RKO (cell line): ENCODE data around the gene POLR3B.
"Not testable (repeated sequence)": the region's sequence is repeated elsewhere in the genome, so short reads cannot be mapped to it uniquely, and the experiment has no call there.

Source experiments
- DNase-seq: peaks from one replicate; pipeline ENCODE4 v3.0.0-alpha.2; 2016; ENCODE audit warnings: low spot score

POLR3B gene

GRCh38 chr12:106465605-106466004 is 108.1 kb downstream of the POLR3B start:
- DNase-seq, result not testable (repeated sequence)

GRCh38 chr12:106475662-106476061 is 118.1 kb downstream of the POLR3B start:
- not testable (repeated sequence) for DNase-seq

DNA sequence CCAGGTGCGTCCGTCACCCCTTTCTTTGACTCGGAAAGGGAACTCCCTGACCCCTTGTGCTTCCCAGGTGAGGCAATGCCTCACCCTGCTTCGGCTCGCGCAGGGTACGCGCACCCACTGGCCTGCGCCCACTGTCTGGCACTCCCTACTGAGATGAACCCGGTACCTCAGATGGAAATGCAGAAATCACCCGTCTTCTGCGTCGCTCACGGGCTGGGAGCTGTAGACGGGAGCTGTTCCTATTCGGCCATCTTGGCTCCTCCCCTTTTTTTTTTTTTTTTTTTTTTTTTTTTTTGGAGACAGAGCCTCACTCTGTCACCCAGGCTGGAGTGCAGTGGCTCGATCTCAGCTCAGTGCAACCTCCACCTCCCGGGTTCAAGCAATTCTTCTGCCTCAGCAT is 120.1 kb downstream of the POLR3B start:
- not testable (repeated sequence) for DNase-seq

DNA sequence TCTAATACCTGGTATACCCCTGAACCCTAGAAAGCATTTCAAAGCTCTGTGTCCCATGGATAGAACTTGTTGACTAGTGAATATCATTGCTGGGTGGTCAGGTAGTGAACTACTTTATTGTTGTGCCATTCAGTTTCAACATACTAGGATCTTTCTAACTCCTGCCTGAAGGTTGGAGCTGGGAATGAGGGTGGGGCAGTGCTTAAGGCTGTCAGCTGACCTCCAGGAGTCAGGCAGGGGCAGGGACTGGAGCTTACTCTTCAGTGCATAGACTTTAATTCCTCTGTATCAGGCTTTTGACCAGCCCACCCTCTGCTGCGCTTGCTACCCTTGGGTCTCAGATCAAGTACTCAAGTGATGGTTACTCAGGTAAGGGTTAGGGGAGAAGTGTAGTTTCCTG is 122.7 kb downstream of the POLR3B start:
- DNase-seq, result no peak

DNA sequence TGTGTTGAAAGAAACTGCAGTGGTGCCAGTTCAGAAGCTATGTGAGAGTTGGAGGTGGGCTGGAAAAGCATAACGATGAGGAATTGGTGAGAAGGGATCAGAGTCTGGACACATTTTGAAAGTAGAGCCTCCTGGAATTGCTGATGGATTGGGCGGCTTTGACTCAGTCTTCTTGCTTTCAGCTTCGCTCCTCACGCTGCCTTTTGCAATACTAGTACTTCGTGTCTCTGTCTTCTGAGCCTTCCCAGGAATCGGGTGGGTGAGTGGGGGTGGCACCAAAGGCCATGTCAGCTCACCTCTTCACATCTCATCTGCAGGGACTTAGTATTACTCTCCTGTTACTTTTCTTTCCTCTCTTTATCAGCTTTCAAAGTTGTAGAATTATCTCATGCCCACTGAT is 123.7 kb downstream of the POLR3B start:
- DNase-seq, result no peak

GRCh38 chr12:106487664-106488063 is 130.1 kb downstream of the POLR3B start:
- DNase-seq, result no peak

GRCh38 chr12:106488884-106489283 is 131.3 kb downstream of the POLR3B start:
- no peak for DNase-seq

GRCh38 chr12:106490264-106490663 is 132.7 kb downstream of the POLR3B start:
- no peak for DNase-seq

- no peak for DNase-seq
Observed at GRCh38 chr12:106492857-106493256, 135.3 kb downstream of the POLR3B start.

DNA sequence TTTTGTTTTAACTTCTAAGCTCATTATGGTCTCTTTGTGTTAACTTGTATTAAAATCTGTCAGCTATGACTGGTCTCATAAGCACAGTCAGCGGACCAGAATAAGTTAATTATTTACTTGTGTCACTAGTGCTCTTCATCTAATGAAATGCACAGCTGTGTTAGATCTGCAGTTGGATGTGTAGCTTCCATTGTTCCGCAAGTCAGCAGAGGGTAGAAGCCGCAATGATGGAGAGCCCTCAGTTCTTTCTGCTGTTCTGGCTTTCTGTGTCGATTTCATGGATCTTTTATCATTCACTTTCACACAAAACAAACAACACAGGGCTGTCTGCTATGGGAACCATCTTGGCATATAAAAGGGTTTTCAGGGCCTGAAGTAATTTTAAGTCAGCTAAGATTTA is 136.0 kb downstream of the POLR3B start:
- DNase-seq, result no peak

DNA sequence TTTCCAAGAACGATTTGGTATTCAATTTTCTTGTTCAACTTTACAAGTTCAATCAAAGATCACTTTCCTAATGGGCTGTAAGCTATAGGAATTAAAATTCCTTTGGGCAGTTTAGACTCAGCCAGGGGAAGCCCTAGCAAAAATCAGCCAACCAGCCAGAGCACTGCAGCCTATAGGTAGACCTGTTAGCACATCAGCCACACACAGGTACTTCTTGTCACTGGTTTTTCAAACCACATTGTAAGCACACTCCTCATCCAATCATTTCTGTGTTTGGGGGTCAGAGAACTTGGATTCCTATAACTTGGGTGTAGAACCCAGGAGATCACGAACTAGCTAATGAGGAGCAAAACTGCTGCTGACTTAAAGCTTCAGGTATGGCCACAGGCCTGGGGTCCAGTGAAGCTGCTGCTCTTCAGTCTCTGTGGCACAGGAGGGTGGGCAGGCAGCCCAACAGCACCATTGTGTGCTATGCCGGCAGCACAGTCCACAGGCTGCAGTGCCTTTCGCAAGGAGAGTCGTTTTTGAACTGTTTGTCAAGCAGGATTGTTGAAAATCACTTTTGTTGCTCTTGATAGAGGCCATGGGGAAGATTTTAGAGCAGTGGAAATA is 137.9 kb downstream of the POLR3B start:
- no peak for DNase-seq

DNA sequence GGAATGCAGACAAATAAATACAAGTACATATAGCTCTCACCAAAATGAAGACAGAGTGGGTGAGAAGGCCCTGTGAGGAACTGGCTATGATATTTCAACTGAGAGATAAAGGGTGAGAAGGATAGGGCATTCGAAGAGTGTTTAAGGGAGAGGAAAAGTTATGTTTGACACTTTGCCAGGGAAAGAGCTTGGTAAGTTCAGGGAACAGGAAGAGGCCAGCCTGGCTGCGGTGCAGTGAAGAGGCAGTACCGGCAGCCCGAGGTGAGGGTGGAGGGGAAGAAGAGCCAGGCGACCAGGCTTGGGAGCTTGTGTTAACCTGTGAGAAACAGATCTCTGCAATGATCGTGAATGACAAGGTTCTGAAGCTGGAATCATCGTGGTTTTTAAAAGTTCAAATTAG is 140.5 kb downstream of the POLR3B start:
- DNase-seq, result no peak

DNA sequence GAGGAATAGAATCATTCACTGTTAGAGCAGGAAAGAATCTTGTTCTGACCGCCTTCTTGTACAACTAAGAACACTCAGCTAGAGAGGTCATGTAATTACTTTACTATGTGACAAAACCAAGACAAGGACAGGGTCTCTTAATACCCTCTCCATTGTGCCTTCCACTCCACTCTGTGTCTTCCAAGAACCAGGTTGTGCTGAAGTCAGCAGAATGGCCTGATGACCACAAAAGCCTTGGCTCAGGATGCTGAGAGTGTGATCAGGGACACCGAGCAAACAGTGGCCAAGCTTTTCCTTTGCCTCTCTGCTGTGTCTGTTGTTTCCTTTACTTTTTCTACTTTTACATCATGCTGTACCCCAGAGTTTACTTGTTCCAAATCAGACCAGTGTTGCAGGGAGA is 142.1 kb downstream of the POLR3B start:
- no peak for DNase-seq

DNA sequence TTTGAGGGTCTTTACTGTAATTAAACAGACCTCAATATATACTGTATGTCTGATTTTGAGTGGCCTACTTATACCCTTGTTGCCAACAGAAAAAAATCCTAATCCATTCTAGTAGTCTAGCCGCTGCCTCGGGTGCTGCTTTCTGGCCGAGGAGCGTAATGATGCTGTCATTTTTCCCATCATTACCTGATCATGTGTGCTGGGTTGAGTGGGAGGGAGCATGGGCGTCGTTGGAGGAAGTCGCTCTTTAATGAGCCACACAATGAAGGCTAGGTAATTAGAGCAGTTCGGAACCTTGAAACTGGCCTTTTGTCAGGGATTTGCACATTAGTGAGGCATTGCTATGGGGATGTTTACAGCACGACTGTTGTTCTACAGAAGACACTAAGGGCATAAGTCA is 149.1 kb downstream of the POLR3B start:
- DNase-seq, result no peak

DNA sequence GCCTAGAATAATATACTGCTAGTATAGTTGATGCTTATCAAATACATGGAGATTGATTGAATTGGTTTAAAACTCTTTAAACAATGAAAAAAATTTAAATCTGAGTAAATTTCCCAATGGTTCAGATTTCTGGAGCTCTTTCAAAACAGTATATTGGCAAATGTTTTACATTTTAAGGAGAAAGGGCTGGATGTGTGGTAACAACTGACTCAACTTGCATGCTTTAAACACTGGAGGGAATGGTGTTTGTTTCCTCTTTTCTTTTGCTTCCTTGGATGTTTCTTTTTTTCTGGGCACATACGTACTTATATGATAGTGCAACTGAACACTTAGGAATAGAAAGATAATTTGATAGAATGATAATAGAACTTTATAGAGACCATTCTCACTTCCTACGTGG is 151.4 kb downstream of the POLR3B start:
- no peak for DNase-seq

- no peak for DNase-seq
Observed at GRCh38 chr12:106511365-106511764, 153.8 kb downstream of the POLR3B start.

- no peak for DNase-seq
Observed at GRCh38 chr12:106517314-106517713, 159.8 kb downstream of the POLR3B start.

GRCh38 chr12:106519607-106520021 is 162.1 kb downstream of the POLR3B start:
- DNase-seq, result no peak

DNA sequence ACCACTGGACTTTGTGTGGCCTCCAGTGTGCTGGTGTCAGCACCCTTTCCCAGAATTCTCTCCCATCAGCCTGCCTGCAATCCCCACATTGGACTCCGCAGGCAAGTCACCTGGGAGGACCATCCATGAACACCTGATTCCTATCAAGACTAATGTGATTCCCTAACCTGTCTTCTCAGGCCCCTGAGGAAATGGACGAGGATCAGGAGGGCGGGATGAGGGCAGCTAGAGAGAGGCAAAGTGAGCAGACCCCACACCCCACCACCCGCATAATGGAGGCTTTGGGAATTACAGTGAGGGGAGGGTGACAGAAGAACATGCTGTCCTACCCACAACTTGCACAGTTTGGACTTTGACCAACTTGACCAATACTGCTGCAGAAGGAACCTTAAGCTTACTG is 164.4 kb downstream of the POLR3B start:
- DNase-seq, result no peak

DNA sequence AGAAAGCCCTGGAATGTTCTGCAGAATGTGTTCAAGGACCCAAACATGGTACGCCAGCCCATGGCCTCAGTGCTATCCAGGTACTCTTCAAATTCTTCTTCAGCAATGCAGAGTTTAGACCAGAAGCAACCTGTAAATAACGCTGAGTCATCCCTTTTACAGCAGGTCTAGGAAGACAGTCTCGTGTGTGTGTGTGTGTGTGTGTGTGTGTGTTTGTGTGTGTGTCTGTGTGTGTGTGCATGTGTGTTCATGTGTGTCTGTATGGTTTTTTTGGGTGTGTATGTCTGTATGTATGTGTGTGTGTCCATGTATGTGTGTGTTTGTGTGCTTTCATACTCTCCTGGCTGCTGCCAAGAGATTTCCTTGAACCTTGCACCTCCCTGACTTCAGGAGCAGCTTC is 165.2 kb downstream of the POLR3B start:
- DNase-seq, result no peak

- no peak for DNase-seq
Observed at GRCh38 chr12:106527356-106527755, 169.8 kb downstream of the POLR3B start.

GRCh38 chr12:106541201-106541600 is 183.7 kb downstream of the POLR3B start:
- DNase-seq, result no peak

DNA sequence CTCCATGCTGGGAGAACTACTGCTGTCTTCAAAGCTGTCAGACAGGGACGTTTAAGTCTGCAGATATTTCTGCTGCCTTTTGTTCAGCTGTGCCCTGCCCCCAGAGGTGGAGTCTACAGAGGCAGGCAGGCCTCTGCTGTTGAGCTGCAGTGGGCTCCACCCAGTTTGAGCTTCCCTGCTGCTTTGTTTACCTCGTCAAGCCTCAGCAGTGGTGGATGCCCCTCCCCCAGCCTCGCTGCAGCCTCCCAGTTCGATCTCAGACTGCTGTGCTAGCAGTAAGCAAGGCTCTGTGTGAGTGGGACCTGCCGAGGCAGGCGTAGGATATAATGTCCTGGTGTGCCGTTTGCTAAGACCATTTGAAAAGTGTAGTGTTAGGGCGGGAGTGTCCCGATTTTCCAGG is 193.9 kb downstream of the POLR3B start:
- no peak for DNase-seq

DNA sequence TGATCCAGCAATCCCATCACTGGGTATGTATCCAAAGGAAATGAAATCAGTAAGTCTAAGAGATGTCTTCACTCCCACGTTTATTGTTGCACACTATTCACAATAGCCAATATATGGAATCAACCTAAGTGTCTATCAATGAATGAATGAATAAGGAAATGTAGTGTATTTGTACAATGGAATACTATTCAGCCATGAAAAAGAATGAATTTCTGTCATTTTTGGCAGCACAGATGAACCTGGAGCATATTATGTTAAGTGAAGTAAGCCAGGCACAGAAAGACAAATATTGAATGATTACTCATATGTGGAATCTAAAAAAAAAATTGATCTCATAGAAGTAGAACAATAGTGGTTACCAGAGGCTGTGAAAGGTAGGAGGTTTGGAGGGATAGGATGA is 194.7 kb downstream of the POLR3B start:
- no peak for DNase-seq
